LNCAP (cell line): ENCODE measurements around the gene HIPK2.

Experiments used
- TF ChIP-seq, protein P1 (sequence below): fragments of 450-650 bp; IDR thresholded peaks from 2 replicates; pipeline ENCODE4 v1.5.1; 2017; ENCODE audit warnings: mild to moderate bottlenecking

The HIPK2 gene

DNA sequence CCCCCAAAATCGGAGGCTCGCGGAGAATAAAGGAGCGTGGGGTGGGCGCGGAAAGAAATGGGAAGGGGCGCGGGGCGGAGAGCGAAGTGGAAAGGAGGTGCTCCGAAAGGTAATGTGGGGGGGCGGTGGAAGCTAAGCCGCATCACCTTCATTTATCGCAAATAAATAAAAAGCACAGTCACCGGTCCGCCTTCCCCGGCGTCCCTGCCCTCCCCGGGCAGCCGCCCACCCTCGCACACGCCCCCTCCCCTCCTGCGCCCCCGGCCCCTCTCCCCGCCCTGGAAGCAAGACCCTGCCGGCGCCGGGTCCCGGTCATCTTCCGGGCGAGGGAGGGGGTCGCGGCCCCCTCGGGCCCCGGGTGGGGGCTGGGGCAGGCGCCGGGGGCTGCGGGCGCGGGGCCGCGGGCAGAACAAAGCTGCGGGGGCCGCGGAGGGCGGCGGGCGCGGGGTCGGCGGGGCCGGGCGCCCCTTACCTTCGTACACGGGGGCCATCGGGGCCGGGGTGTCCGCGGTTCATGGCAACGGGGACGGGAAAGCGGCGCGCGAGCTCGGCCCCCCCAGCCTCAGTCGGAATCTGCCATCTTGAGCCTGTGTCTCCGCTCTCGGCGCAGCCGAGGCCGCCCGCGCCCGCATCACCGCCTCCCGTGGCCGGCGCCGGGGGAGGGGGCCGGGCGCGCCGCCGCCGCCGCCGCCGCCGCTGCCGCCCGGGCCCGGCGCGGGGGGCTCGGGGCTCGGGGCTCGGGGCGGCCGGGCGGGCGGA, 486 bp downstream of the HIPK2 start:
- TF ChIP-seq, protein P1, sequence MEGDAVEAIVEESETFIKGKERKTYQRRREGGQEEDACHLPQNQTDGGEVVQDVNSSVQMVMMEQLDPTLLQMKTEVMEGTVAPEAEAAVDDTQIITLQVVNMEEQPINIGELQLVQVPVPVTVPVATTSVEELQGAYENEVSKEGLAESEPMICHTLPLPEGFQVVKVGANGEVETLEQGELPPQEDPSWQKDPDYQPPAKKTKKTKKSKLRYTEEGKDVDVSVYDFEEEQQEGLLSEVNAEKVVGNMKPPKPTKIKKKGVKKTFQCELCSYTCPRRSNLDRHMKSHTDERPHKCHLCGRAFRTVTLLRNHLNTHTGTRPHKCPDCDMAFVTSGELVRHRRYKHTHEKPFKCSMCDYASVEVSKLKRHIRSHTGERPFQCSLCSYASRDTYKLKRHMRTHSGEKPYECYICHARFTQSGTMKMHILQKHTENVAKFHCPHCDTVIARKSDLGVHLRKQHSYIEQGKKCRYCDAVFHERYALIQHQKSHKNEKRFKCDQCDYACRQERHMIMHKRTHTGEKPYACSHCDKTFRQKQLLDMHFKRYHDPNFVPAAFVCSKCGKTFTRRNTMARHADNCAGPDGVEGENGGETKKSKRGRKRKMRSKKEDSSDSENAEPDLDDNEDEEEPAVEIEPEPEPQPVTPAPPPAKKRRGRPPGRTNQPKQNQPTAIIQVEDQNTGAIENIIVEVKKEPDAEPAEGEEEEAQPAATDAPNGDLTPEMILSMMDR: no peak

DNA sequence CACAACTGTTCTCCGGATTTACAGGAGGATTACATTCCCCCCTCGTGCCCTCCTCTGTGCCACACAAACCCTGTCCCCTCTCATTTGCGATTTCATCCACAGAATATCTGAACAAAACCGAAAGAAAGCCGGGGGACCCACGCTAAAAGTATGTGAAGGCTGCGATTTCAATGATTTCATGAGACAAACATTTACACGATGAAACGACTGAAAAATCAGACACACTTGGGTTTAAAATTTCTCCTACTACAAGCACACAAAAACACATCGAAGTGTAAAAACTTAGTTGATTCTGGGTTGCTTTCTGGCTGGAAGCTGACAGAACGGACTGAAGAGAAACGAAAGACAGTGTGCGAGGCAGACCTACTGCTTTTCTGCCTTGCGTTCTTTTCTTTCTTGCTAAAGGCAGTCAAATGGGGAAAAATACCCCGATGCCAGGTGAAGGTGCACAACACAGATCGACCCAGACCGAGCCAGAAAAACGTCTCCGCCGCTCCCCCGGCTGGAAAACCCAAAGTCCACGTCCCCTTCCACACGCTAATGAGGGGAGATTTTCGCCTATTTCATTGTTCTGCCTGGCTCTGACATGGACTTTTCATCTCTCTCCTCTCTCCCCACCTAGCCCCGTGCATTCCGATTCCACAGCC, 1.2 kb downstream of the HIPK2 start:
- TF ChIP-seq, protein P1: no peak

DNA sequence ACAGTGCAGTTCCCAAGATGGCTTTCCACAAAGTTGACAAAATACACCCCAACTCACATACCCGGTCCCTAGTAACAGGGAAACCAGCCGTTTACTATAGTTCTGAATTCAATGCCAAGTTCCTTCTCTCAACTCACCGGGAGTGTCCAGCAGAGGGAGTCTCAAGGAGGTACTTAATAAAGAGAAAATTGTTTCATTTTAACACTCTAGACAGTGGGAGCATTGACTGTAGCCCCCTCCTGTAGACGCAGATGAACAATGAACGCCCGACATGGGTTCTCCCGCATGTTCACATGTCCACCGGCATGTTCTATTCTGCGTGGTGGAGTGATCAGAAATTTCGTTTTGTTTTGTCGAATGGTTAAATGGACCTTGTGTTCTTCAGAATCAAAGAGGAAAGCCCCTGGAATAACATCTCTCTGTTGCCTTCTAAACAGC, 1.9 kb downstream of the HIPK2 start:
- TF ChIP-seq, protein P1: peak; percentile 78; the same call in 1 of the 2 replicates

DNA sequence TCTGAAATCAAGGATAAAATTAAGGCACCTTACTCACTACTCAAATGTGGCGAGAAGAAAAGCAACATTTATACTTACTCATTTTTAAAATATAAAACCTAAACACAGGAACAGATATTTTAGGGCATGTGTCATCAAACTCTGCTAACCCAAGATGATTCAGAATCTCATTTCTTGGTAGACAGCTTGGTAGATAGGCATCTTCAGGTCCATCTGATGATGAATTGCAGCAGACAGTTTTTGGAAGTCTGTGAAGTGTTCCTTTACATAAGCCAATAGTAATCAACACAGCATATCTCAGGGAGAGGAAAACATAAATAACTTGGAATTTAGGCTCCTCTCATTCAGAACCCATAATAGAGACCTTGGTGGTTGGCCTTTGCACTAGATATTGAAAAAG, 3.4 kb downstream of the HIPK2 start:
- TF ChIP-seq, protein P1: no peak

DNA sequence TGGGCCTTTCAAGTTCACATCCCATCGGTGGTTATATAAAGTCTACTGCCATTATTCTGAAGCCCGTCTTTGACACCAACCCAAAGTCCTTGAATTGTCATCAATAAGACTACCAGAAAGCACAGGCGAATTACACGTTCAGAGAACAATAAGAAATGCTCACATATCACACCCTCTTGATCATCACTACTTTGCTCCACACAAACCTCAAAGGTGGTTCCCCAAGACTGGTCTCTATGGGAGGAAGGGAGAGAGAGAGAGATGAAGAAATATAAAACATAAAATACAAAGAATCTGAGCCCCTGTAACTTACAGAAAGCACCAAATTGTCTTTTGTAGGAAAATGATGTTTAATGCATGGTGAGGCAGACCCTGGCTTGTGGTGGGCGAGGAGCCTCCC, 4.4 kb downstream of the HIPK2 start:
- TF ChIP-seq, protein P1: no peak

DNA sequence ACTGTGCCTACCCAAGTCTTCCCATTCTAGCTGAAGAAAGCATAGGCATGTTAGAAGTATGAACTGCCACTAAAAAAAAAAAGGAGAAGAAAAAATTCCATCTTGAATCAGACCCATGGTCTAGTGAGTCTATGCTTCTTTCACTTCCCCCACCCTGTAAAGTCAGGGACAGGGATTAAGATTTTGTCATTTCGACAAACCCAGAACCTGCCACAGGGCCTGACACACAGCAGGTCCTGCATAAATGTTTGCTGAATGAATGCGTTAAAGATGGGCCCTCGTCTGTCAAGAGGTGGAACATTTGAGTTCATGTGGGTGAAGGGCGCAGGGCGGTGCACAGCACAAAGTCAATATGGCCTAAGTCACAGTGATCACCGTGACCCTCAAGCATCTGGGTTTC, 4.9 kb downstream of the HIPK2 start:
- TF ChIP-seq, protein P1: no peak

DNA sequence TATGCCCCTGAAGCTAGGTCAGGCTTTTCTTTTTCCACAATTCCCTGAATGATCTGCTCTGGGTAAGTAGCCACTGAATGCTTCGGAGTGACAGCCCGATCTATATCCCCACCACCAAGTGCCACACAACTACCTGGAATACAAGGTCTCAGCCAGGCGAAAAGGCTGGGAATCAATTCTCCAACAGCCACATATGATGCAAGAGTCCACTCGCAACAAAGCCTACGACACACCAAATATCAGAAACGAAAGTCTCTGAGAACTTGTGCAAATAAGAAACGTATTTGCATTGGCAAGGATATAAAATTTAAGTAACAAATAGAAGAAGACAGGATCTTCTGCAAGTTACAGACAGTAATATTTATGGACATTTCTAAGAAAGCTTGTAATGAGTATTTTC, 5.7 kb downstream of the HIPK2 start:
- TF ChIP-seq, protein P1: no peak
